Amniotic stem cell (primary cell): Measurements from ENCODE around the gene ADGRD1.

Experiments
- DNase-seq: peaks from one replicate; lab custom pipeline; 2025; lab: John Stamatoyannopoulos, UW

Gene ADGRD1

GRCh38 chr12:131162113-131162512 lies 208.4 kb downstream of the ADGRD1 start:
- no peak for DNase-seq

GRCh38 chr12:131163189-131163738 lies 209.6 kb downstream of the ADGRD1 start:
- DNase-seq, result no peak

GRCh38 chr12:131164096-131164872 lies 210.6 kb downstream of the ADGRD1 start:
- no peak for DNase-seq

- DNase-seq, result no peak
Observed at GRCh38 chr12:131166717-131167116, 213.0 kb downstream of the ADGRD1 start.

- DNase-seq, result no peak
Observed at GRCh38 chr12:131167334-131167733, 213.6 kb downstream of the ADGRD1 start.

GRCh38 chr12:131171029-131171428 lies 217.3 kb downstream of the ADGRD1 start:
- no peak for DNase-seq

- no peak for DNase-seq
Observed at GRCh38 chr12:131174901-131175300, 221.2 kb downstream of the ADGRD1 start.

- DNase-seq, result no peak
Observed at GRCh38 chr12:131176266-131176665, 222.6 kb downstream of the ADGRD1 start.

- no peak for DNase-seq
Observed at GRCh38 chr12:131176926-131177325, 223.2 kb downstream of the ADGRD1 start.

- DNase-seq, result no peak
Observed at GRCh38 chr12:131177599-131177998, 223.9 kb downstream of the ADGRD1 start.

- DNase-seq, result no peak
Observed at GRCh38 chr12:131187602-131188001, 233.9 kb downstream of the ADGRD1 start.

- no peak for DNase-seq
Observed at GRCh38 chr12:131188131-131189050, 234.7 kb downstream of the ADGRD1 start.

- DNase-seq, result no peak
Observed at GRCh38 chr12:131189781-131190180, 236.1 kb downstream of the ADGRD1 start.

- DNase-seq, result no peak
Observed at GRCh38 chr12:131190965-131191364, 237.3 kb downstream of the ADGRD1 start.
